Transverse colon (tissue), 3 donors: Measurements from ENCODE around the gene REG4.

Source experiments
- CTCF ChIP-seq, 5 experiments: fragments of 200-600 bp in 3 of 5; fragments of 450-650 bp in 2 of 5; sonication (generic) in 3 of 5; IDR thresholded peaks; 1 replicate in 2 of 5; 2 replicates in 3 of 5; pipeline ENCODE4 v1.5.1; 2016 to 2017; ENCODE audit warnings: antibody characterized with exemption in 5 of 5, inconsistent platforms in 3 of 5, mild to moderate bottlenecking in 2 of 5, moderate library complexity in 1 of 5
- EP300 ChIP-seq: sonication (generic); formaldehyde crosslinking; IDR thresholded peaks from one replicate; pipeline ENCODE4 v1.6.1; 2017; ENCODE audit warnings: antibody characterized with exemption, low read depth
- POLR2A ChIP-seq: fragments of 450-650 bp; IDR thresholded peaks from one replicate; pipeline ENCODE4 v1.6.1; 2016; ENCODE audit warnings: antibody characterized with exemption, mild to moderate bottlenecking, moderate library complexity

GRCh38 chr1:119827010-119827409, 15.8 kb upstream of the REG4 start:
- TF ChIP-seq CTCF (IDR thresholded peaks at IDR 0.05) (peak in 4 of 5 experiments; percentile 16 to 25 (median 18)), EP300 (no peak), POLR2A (no peak)
